Psoas muscle (tissue), 8 donors: ENCODE measurements around the gene SNRPF. TPM values are rescaled to one million over a fixed set of nuclear protein-coding genes. Genes with fewer than 3 reads are reported as not detected.

Source experiments
- ATAC-seq, 4 donors: fragments of 200-7000 bp; cut with Tn5 transposase; one replicate each; pipeline ENCODE4 v1.9.1; 2020; ENCODE audit warnings: moderate library complexity in 3 of 4, mild to moderate bottlenecking in 2 of 4
- DNase-seq, 2 donors: peaks; one replicate each; pipeline ENCODE4 v3.0.0-alpha.2; 2020
- H3K27ac ChIP-seq: fragments of 200-600 bp; one replicate; pipeline ENCODE4 v1.8.0; 2022
- H3K27me3 ChIP-seq, 3 donors: fragments of 200-600 bp in 1 of 3; one replicate each; pipeline versions ENCODE4 v1.6.1 to v1.8.0; 2013 to 2022; ENCODE audit warnings: low read length in 2 of 3, mild to moderate bottlenecking in 2 of 3, moderate library complexity in 1 of 3; ENCODE audit not compliant: insufficient read depth in 3 of 3
- H3K36me3 ChIP-seq, 2 donors: fragments of 200-600 bp in 1 of 2; one replicate each; pipeline versions ENCODE4 v1.6.1 to v1.8.0; 2013 to 2022; ENCODE audit warnings: low read depth in 1 of 2, mild to moderate bottlenecking in 1 of 2, moderate library complexity in 1 of 2; ENCODE audit not compliant: insufficient read depth in 1 of 2
- H3K4me1 ChIP-seq: fragments of 200-600 bp; one replicate; pipeline ENCODE4 v1.8.0; 2022
- H3K4me3 ChIP-seq: fragments of 200-600 bp; one replicate; pipeline ENCODE4 v1.8.0; 2022; ENCODE audit warnings: mild to moderate bottlenecking
- H3K9me3 ChIP-seq: fragments of 200-600 bp; one replicate; pipeline ENCODE4 v1.8.0; 2022
- CTCF ChIP-seq: fragments of 200-600 bp; IDR thresholded peaks from one replicate; pipeline ENCODE4 v1.8.0; 2022; ENCODE audit warnings: antibody characterized with exemption
- WGBS, 3 donors: extraction: QIAGEN DNeasy Blood & Tissue Kit; methylation state at CpG; one replicate each; pipeline versions ENCODE4 v1.1.6 to v1.1.7; 2013; 5-methylcytosine and 5-hydroxymethylcytosine counted together
- intact Hi-C, 2 donors: fragments of 100-400 bp; cut with DNase I; formaldehyde crosslinking; loops; one replicate each; pipeline versions ENCODE4 v1.11.0 to v1.14.2; 2022
- polyA plus RNA-seq, 3 donors: library from polyadenylated mRNA; stranded (reverse); fragments of 200-250 nt; gene quantifications; one replicate each; pipeline ENCODE4 v1.2.3, GENCODE V29; 2013
- total RNA-seq, 4 donors: library from RNA; stranded (reverse); fragmentation: NEBNext Ultra II Directional in 2 of 4; extraction: Animal tissue kit (Norgen Biotek cat#: 25700) in 2 of 4; gene quantifications; one replicate each; pipeline versions ENCODE4 v1.2.1 to v1.2.4, GENCODE V29; 2021 to 2023
- donor health status: healthy with polysubstance abuse.
- donor health status: DM: no; HTN: no; CAD: no; lungs with moderate emphysema.
- donor health status: Bipolar disorder and iron deficiency.
- donor health status: healthy.
- donor health status: DM: yes; HTN: yes; CAD: no.
- donor health status: DM: no; HTN: no; CAD: no.
- donor health status: DM: no; HTN: no; CAD: no.
- donor health status: DM: yes; HTN: yes; CAD: no.

The SNRPF gene
- total and polyA plus RNA-seq, 7 donors = 8.8 to 40.8 (median 13.7) TPM

- no peak overlapping the region for H3K4me3 ChIP-seq
- H3K27me3 ChIP-seq = peaks cover 0 to 2% (median 0%) of the 10 kb centered on the region in 3 donors
- H3K9me3 ChIP-seq = no peaks in the 10 kb centered on the region
- H3K27ac ChIP-seq = no peak overlapping the region
- ATAC-seq (no peak), DNase-seq (no peak)
- peaks cover 3 to 12% of the 10 kb centered on the region in 2 donors for H3K36me3 ChIP-seq
- intact Hi-C loops = loop anchor here in 1 of 2 donors (10.0 kb wide), 1 partner anchor 548 kb away; the partner anchor contains the start of gene CDK17
- 93 to 96% (median 95%) methylated on average over 7 of the region's 7 CpGs for WGBS, 3 donors
- H3K4me1 ChIP-seq = peaks cover 10% of the 10 kb centered on the region
- TF ChIP-seq CTCF = no peak
Observed at GRCh38 chr12:95857156-95857555, 1.6 kb upstream of the SNRPF start.

GRCh38 chr12:95857799-95858198 is 953 bp upstream of the SNRPF start:
- peaks cover 10% of the 10 kb centered on the region for H3K4me1 ChIP-seq
- peaks cover 0 to 2% (median 0%) of the 10 kb centered on the region in 3 donors for H3K27me3 ChIP-seq
- WGBS, 3 donors = 59 to 64% (median 61%) methylated on average over 18 of the region's 18 CpGs
- H3K4me3 ChIP-seq = peak overlapping the region; percentile 74
- no peak for TF ChIP-seq CTCF
- peaks cover 3 to 18% of the 10 kb centered on the region in 2 donors for H3K36me3 ChIP-seq
- no peak overlapping the region for H3K27ac ChIP-seq
- no peak for DNase-seq
- intact Hi-C loops = loop anchor here in 1 of 2 donors (10.0 kb wide), 1 partner anchor 547 kb away; the partner anchor contains the start of gene CDK17
- ATAC-seq = no peak
- no peaks in the 10 kb centered on the region for H3K9me3 ChIP-seq

- Histone ChIP-seq H3K9me3 (no peaks in the 10 kb centered on the region), H3K4me1 (peaks cover 10% of the 10 kb centered on the region), H3K4me3 (peak overlapping the region; percentile 74), H3K36me3 (peaks cover 6 to 33% of the 10 kb centered on the region in 2 donors), H3K27ac (peak overlapping the region; percentile 75), H3K27me3 (no peaks in the 10 kb centered on the region)
- WGBS, 3 donors = 1 to 2% (median 2%) methylated on average over 13 of the region's 13 CpGs
- intact Hi-C loops = loop anchor here in 1 of 2 donors (10.0 kb wide), 1 partner anchor 545 kb away; the partner anchor contains the start of gene CDK17
- ATAC-seq (peak in 1 of 4 donors; percentile 61), DNase-seq (no peak)
- no peak for TF ChIP-seq CTCF
Observed at GRCh38 chr12:95859344-95859816, 628 bp downstream of the SNRPF start.

- 68 to 70% (median 69%) methylated on average over 10 of the region's 10 CpGs for WGBS, 3 donors
- intact Hi-C loops = loop anchor here (10.0 kb wide), 2 partner anchors 85 to 545 kb away; partner anchors contain the start of genes AMDHD1 (in 1 of the 2), CCDC38 (in 1 of the 2) and CDK17 (in 1 of the 2)
Observed at GRCh38 chr12:95859947-95860850, 1.4 kb downstream of the SNRPF start.

More at GRCh38 chr12:95859947-95860850, 1.4 kb downstream of the SNRPF start:
- no peaks in the 10 kb centered on the region for H3K27me3 ChIP-seq
- H3K9me3 ChIP-seq = no peaks in the 10 kb centered on the region
- H3K36me3 ChIP-seq = peaks cover 6 to 40% of the 10 kb centered on the region in 2 donors
- peak overlapping the region; percentile 74 for H3K4me3 ChIP-seq
- ATAC-seq (no peak), DNase-seq (no peak)
- no peak for TF ChIP-seq CTCF
- peaks cover 10% of the 10 kb centered on the region for H3K4me1 ChIP-seq
- H3K27ac ChIP-seq = no peak overlapping the region
